ENCODE results near the gene GAL3ST3.
"Not testable (repeated sequence)": the region's sequence is repeated elsewhere in the genome, so short reads cannot be mapped to it uniquely, and the experiment has no call there.

GAL3ST3 gene

GRCh38 chr11:66011785-66012303, 37.1 kb downstream of the GAL3ST3 start, which contains the start of gene CST6:
Gene CST6, plus strand, starts transcription at chr11:66012008. Its CDS starts 37 bp downstream, at chr11:66012045.
- DNase-seq, result no peak

GRCh38 chr11:66011239-66011784, 37.6 kb downstream of the GAL3ST3 start:
- DNase-seq, result no peak

DNA sequence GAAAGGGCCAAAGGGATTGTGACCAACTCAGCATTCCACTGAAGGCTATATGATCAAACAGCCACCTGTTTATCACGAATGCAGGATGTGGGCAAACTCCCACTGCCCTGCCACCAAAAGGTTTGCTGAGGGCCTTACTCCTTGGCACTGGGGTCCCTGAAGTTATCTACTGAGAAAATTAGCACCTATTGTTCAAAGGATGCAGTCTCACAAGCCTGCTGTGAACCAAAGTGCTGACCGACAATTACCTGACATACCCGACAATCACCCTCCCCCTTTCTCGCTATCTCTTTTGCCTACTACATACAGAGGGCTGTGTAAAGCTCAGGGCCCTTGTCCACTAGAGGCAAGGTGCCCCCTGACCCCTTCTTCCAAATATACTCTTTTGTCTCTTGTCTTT, 38.9 kb downstream of the GAL3ST3 start:
- not testable (repeated sequence) for DNase-seq

- DNase-seq, result no peak
These were observed 40.4 kb downstream of the GAL3ST3 start for GRCh38 chr11:66008468-66009101.

- DNase-seq, result no peak
These were observed 40.9 kb downstream of the GAL3ST3 start for GRCh38 chr11:66008095-66008467.

- DNase-seq, result no peak
These were observed 41.7 kb downstream of the GAL3ST3 start for GRCh38 chr11:66007201-66007634.

- DNase-seq, result no peak
These were observed 42.1 kb downstream of the GAL3ST3 start for GRCh38 chr11:66006891-66007176.

- no peak for DNase-seq
These were observed 42.6 kb downstream of the GAL3ST3 start for GRCh38 chr11:66006134-66006890.

DNA sequence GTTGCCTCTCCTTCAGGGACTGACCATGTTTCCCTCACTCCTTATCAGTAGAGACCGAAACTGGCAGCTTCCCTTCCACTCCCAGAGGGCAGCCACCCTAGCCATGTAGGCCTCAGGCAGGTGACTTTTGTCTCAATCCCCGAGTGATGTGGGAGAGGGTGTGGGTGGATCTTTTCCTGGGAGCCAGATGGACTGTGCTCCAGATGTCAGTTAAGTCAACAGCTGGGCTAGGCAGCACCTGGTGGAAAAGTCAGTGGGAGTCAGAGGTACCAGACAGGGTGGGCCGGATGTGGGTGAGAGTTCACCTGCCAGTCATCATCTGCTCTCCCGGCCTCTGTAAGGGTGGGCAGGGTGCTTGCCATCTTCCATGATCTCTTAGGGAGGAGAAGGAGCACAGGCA, 44.8 kb downstream of the GAL3ST3 start:
- DNase-seq, result no peak

- DNase-seq, result no peak
These were observed 45.7 kb downstream of the GAL3ST3 start for GRCh38 chr11:66003291-66003690.

- DNase-seq, result no peak
These were observed 46.2 kb downstream of the GAL3ST3 start for GRCh38 chr11:66002648-66003225.

- DNase-seq, result peak; percentile 96
These were observed 46.9 kb downstream of the GAL3ST3 start, which contains the start of the genes BANF1 and EIF1AD for GRCh38 chr11:66001942-66002647. Gene BANF1, plus strand, starts transcription at chr11:66002503. Its CDS starts 748 bp downstream, at chr11:66003251. Gene EIF1AD, minus strand, starts transcription at chr11:66002157. Its CDS starts 1,768 bp downstream, at chr11:66000389.

- no peak for DNase-seq
These were observed 51.7 kb downstream of the GAL3ST3 start for GRCh38 chr11:65997286-65997685.

DNA sequence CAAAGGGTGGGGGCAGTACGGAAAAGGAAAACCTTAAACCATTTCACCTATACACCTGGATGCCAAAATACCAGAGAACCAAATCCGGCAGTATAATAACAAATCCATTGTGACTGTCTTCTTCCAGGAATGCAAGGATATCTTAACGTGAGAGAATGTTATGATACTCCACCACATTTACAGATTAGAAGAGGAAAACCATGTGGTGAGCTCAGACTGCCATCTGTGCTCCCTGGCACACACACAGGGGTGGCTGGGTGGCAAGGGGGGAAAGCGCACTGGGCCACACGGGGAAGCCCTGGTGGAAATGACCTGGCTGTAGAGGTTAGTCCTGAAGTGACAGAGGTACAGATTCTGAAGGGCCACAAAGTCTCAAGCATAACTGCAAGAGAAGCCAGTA, 56.9 kb downstream of the GAL3ST3 start:
- no peak for DNase-seq

All from NCI-H510A (cell line).